Cardiac fibroblast (primary cell): Measurements from ENCODE around the gene GID8.
"Not testable (repeated sequence)": the region's sequence is repeated elsewhere in the genome, so short reads cannot be mapped to it uniquely, and the experiment has no call there.

Source experiments
- DNase-seq, 2 donors: peaks; one replicate each; pipeline versions ENCODE4 v3.0.0 to v3.0.0-alpha.2; 2010; ENCODE audit warnings: low read depth in 2 of 2
- H3K4me3 ChIP-seq, 2 donors: replicated peaks in 1 of 2; 1 replicate in 1 of 2; 2 replicates in 1 of 2; pipeline ENCODE4 v1.5.1; 2011; ENCODE audit warnings: low read depth in 2 of 2, low read length in 2 of 2, mild to moderate bottlenecking in 2 of 2, moderate library complexity in 1 of 2
- CTCF ChIP-seq: IDR thresholded peaks from one replicate; pipeline ENCODE4 v1.5.1; 2011; ENCODE audit warnings: low read depth, mild to moderate bottlenecking, low read length, inconsistent platforms

The GID8 gene

GRCh38 chr20:62921119-62921687, 16.7 kb upstream of the GID8 start:
- peak; percentile 60 to 66 for DNase-seq
- no peak overlapping the region for H3K4me3 ChIP-seq
- peak; percentile 67 for TF ChIP-seq CTCF

DNA sequence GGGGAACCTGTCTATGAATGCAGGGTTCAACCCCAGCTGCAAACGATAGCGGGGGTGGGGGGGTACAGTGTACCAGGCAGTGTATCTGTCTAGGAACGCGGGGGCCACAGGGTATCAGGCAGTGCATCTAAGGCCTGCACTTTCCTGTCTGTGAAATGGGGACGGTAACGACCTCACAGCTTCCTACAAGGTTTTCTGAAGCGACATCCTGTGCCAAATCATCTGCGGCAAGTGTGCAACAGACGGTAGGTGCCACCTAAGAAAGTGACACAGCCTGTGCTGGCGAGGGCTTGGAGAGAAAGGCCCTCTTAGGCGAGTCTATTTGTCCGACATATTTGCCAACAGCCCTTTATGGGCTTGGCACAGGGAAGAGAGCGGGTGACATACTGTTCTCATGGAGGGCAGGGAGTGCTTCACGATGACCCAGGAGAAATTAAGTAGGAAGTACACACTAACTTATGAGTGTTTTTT, 15.5 kb upstream of the GID8 start:
- no peak for DNase-seq

DNA sequence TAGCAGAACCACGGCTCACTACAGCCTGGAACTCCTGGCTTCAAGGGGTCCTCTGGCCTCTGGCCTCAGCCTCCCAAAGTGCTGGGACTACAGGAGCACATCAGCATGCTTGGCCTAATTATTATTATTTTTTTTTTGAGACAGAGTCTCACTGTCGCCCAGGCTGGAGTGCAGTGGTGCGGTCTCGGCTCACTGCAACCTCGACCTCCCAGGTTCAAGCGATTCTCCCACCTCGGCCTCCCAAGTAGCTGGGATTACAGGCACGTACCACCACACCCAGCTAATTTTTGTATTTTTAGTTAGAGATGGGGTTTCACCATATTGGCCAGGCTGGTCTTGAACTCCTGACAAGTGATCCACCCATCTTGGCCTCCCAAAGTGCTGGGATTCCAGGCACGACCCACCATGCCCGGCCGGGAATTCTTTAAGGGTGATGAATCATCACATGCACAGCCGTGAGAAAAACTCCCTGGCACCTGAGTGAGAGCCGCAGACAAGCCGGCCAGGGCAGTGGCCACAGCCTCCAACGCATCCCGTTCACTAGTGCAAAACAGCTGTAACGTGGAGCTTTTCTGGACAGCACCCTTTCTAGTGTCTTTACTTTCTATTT, 14.8 kb upstream of the GID8 start:
- H3K4me3 ChIP-seq = not testable (repeated sequence)
- peak; percentile 84 to 90 for DNase-seq

More for the DNA sequence above, 15.5 kb upstream of the GID8 start:
- no peak for TF ChIP-seq CTCF
- no peak overlapping the region for H3K4me3 ChIP-seq

DNA sequence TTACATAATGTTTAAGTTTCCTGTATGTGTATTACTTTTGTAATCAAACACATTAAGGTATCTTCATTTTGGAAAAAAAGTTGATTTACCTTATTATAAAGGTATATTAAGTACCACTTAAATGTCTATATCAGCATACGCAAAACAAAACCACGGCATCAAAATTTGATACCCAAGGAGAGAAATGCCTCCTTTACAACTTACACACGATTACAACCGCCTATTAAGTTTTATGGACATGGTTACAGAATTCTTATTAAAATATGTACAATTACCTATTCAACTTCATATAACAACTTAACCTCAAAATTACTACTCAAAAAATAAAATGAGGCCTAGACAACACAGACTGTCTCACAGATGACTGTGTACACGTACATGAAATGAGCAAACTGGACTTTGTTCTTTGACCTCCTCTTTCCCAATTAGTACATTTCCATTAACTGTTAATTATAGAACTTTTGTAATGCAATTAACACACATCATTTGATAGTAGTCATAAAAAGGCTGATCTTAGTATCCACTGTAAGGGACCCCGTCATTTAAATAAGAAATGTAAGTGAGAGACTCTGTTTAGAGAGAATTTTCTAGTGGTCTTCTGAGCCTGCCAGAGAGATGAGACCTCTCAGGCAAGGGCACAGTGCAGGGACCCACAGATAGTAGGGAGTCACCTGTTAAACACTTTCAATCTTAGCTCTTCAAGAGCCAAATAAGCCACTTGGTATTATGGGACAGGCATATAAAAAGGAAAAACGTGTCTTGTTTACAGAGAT, 14.1 kb upstream of the GID8 start:
- peak overlapping the region in 1 of 2 donors; percentile 92 for H3K4me3 ChIP-seq
- no peak for DNase-seq
- TF ChIP-seq CTCF = no peak

DNA sequence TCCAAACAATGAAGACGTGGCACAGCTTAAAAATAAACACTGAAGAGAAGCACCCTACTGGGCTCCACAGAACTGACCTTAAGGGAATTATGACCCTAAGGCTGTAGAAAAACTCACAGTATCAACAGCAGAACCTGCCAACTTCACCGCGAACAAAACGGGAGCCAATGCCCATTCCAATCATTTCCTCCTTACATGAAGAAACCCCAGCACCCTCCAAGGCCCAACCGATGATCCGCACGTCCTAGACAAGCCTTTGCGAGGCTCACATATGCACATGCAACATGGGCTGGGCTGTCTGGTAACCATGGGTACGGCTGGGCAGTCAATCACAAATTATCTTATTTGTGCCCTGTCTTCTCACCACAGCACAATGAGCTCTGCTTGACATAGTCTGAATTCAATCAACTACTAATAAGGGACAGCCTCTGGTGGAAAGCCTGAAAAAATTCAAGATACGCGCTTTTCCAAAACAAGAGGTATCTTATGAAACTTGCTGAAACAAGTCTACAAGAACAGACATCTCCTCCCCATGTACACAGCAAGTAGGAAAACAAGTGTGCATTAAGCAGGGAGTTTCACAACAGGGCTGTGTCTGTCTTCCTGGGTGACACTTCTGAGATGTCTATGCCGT, 13.4 kb upstream of the GID8 start:
- DNase-seq = peak; percentile 42 to 52
- TF ChIP-seq CTCF = no peak
- H3K4me3 ChIP-seq = peak overlapping the region; percentile 92 to 95

GRCh38 chr20:62925076-62925419, 12.9 kb upstream of the GID8 start:
- peak overlapping the region; percentile 92 to 95 for H3K4me3 ChIP-seq
- no peak for DNase-seq
- TF ChIP-seq CTCF = no peak
